Suppressor macrophage (primary cell): ENCODE measurements around the gene SOX10.

Experiments
- DNase-seq, 4 experiments: peaks; one replicate each; pipeline ENCODE4 v3.0.0-alpha.2; 2020 to 2022

Gene SOX10

DNA sequence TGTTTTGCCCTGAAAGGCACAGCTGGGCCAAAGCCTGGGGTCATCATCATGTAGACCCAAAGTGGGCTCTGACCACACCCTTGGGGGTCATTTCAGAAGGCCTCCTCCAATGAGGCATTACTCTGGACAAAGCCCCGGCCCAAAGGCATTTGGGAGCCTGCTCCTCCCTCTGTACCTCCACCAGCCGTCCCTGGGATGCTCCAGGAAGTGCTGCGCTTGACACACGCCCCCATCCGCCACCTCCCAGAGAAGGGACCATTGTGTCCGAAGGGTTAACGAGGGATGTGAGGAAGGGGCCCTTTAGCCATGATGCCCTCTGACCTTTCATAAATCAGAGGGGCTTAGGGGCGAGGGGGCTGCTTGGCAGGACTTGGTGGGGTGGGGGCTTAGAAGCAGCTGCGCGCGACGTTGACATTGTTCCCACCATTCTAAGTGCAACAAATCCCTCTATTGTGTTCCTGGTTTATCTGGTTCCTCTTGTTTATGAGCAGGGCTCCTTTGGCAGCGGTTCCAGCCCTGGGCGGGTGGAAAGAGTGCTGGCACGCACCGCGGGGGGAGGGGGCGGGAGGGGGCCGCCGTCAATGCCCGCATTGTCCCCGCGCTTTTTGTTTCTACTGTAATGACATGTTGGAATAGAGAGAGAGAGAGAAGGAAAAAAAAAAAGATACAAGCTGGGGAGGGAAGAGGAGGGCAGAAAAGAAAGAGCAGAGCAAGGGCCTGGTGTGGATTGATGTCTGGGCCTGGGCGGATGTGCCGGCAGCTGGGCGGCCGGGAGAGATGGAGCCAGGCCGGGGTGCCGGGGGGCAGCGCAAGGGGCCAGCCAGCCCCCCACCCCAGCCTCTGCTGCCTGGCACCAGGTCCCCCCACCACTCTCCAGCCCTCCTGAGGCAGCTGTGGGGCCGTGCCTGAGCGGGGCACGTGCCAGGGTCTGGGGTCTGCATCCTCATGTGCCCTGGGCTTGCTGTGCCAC is 32.1 kb upstream of the SOX10 start:
- DNase-seq = peak in 1 of 4 experiments; percentile 14

DNA sequence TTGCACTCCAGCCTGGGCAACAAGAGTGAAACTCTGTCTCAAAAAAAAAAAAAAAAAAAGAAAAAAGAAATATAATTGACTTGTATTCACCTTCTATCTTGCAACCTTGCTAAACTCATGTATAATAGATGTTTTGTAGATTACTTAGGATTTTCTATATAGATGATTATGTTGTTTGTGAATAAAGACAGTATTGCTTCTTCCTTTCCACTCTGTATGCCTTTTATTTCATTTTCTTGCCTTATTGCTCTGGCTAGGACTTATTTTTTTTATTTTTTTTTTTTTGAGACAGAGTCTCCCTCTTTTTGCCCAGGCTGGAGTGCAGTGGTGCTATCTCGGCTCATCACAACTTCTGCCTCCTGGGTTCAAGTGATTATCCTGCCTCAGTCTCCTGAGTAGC is 29.7 kb upstream of the SOX10 start:
- no peak for DNase-seq

DNA sequence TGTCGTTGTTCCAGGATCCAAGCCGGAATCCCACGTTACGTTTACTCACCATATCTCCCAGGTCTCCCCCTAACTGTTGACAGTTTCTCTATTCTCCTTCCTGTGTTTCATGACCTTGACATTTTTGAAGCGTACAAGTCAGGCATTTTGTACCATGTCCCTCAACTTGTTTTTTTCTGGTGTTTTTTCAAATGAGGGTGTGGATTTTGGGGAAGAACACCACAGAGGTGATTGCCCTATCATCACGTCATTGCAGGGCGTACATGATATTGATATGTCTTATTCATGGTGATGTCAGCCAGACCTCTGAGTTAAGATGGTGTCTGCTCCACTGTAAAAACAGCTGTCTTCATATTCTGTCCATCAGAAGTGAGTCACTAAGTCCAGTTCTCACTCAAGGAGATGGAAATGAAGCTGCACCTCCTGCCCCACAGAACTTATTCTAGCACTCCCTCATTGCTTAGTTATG is 28.3 kb upstream of the SOX10 start:
- DNase-seq = no peak

DNA sequence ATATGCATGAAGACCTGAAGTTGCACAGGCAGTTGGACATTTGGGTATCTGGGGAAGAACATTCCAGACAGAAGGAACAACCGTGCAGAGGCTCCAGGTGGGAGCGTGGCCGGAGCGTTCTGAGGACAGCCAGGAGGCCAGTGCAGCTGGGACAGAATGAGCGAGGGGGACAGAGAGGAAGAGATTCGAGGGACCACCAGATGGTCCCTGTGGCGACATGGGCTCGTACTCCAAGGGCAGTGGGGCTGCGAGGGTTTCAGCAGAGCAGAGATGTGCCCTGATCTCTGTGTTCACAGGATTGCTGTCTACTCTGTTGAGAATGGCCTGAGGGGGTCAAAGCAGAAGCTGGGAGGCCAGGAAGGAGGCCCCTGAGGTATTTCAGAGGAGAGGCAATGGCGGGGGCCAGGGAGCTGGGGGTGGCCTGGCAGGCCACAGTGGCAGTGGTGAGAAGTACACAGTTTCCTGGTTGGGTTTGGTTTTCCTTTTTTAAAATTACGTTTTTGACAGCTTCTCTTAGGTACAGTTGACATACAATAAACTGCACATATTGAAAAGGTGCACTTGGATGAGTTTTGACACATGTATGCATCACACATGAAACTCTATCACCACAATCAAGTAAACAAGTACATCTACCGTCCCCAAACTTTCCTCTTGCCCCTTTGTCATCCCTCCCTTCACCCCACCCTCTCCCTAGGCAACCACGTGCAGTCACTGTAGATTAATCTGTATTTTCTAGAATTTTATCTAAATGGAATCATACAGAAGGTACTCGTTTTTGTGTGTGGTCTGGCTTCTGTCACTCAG is 24.8 kb upstream of the SOX10 start:
- no peak for DNase-seq

DNA sequence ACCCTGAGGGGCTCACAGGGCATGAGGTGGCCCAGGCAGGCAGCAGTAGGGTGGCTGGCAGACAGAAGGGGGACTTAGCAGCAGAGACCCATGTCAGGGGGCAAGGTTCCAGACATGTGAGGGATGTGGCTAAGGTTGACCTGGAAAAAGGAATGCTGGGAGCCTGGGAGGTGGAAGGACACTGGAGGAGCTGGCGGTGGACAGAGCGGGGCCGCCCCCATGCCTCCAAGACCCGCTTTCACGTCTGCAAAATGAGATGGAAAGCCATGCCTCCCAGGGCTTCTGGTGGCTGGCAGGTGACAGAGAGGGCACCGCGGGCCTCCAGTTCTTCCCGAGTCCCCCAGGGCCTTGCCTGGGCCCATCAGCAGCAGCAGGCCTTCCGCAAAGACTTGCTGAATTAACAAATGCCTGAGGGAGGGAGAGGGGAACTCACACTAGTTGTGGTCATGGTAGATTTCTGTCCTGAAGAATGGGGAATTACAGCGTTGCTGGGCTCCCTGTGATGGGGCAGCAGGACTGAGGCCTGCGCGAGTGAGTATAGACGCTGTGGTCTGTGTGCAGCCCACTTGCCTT is 23.1 kb upstream of the SOX10 start:
- peak in 3 of 4 experiments; percentile 9 to 27 (median 25) for DNase-seq

DNA sequence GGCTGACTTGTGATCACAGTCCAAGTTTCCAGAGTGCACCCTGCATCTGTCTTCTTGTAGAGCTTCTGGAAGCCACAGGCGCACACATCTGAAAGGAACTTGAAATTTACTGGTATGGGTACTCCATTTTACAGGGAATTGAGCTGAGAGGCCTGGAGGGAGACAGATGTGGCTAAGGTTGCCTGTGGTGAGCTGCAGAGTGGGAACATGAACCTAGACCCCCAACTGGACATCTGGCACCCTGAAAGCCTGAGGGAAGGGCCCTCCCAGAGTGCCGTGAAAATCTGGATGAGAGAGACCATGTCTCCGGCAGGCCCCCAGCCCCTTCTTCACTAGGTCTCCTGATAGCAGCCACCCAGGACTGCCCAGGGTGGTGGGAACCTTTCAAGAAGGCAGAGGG is 22.6 kb upstream of the SOX10 start:
- no peak for DNase-seq

DNA sequence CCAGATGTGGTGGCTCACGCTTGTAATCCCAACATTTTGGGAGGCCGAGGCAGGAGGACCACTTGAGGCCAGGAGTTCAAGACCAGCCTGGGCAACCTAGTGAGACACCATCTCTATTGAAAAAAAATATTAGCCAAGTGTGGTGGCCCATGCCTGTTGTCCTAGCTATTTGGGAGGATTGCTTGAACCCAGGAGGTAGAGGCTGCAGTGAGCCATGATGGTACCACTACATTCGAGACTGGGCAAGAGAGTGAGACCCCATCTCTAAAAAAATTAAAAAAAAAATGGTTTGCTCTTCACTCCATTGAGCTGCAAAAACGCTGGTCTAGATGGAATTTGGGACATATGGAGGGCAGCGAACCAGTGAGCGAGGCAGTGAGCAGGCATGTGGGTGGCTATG is 21.6 kb upstream of the SOX10 start:
- DNase-seq = no peak

DNA sequence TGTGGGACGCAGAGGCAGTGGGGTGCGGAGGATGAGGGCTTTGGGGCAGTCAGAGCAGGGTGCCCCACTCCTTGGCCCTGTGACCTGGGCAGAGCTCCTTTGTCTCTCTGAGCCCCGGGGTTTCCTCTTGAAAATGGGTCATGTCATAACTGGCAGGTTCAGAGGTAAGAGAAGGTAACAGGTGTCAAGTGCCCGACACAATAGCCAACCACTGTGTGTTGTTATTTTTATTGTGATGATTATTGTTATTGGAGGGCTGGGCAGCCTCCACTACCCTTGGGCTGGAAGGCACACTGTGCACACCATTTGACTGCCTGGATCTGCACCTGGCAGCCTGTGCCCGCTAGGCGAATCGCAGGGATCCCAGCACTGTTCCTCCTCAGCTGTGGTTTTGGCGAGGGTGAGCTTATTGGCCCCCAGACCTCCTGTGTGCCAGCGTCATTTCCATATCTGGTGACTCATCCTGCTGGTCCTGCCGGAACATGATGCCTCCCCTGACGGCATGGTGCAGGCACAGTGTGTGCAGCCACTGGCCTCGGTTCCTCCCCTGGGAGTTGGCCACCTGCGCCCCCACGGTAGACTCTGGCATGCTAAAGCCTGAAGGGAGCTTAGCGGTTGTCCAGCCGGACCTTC is 15.4 kb upstream of the SOX10 start:
- DNase-seq = peak; percentile 13 to 59 (median 43)

DNA sequence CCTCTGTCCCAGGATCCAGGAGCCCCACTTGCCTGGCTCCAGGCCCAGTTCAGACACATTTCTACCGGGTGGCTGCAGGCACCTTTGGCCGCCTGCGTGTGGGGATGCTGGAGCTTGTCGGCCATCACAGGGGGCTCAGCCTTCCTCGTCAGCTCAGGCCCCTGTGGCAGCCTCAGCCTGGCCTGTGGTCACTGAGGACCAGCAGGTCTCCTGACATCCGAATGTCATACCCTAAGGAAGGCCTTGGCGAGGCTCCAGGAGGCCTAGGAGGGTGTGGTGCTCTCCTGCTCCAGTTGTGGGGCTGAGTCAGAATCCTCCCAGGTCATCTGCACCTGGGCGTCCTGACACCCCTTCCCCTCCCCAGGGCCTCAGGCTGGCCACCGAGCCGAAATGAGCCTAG is 14.9 kb upstream of the SOX10 start:
- no peak for DNase-seq

DNA sequence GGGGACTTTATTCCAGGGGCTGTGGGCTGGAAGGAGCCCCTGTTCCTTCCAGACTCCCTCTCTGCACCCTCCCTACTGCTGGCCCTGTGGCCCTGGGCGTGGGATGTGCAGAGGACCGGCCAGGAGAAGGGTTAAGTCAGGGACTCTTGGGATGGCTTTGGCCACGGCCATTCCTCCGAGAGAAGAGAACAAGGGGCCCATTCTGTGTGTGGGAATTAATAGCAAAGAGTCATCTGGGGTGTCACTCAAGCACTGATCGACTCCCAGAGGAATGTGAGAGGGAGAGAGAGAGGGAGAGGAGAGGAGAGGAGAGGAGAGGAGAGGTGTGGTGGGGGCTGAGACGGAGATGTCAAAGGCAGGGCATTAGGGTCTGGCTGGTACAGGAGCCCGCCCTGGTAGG is 14.2 kb upstream of the SOX10 start:
- DNase-seq = no peak

DNA sequence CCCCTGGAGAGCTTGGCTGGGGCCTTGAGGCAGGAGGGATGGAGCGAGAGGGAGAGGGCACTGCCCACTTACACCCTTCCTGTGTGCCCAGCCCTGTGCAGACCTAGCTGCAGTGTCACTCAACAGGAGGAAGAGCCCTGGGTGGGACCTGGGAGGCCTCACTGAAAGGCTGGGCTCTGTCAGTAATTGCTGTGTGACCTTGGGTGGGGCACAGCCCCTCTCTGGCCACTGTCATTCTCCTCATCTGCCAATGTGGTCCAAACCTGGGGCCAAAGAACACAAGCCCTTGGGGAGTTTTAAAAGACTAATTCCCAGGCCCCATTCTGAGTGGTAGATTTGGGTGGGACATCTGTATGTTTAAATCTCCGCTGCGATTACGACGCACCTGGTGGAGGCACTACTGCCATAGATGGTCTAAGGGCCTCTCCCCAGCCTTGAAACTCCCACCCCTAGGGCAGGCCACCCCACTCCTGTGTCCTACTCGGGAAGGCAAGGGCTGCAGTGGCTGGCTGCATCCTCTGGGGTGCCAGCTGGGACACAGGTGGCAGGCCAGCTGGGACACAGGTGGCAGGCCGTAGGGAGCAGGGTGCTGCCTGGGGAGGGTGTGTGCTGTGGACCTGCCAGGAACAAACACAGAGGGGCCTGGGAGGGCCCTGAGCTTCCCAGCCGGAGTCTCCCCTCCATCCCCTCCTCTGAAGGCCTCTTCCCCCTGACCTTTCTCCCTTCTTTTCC is 12.3 kb upstream of the SOX10 start:
- no peak for DNase-seq

DNA sequence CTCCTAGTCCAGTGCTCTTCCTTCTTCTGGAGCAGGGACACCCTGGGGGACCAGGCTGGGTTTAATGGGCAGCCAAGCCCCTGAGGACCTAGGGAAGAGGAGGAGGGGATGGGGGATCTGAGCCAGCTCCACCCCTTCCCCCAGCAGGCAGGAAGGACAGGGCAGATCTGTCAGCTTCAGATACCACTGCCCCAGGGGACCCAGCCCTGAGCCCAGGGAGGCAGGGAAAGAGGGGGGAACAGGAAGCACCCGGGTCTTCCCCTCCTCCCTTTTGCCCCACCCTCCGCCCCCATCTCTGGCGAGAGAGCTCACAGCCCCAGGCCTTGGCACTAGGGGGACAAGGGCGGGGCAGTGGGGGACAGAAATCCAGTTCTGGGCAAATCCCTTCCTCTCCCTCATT is 11.7 kb upstream of the SOX10 start:
- no peak for DNase-seq

DNA sequence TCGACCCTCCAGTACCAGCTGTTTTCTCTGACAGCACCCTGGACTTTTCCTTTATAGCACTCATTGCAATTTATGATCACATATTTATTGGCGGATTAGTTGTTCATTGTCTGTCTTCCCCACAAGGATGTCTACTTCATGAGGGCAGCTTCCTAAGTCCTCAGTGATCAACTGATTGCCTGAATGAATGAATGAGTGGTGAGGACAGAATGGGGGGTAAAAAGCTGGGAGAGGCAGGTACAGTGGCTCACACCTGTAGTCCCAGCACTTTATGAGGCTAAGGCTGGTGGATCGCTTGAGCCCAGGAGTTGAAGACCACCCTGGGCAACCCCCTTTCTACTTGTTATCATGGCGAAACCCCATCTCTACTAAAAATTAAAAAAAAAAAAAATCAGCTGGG is 11.1 kb upstream of the SOX10 start:
- DNase-seq = no peak

DNA sequence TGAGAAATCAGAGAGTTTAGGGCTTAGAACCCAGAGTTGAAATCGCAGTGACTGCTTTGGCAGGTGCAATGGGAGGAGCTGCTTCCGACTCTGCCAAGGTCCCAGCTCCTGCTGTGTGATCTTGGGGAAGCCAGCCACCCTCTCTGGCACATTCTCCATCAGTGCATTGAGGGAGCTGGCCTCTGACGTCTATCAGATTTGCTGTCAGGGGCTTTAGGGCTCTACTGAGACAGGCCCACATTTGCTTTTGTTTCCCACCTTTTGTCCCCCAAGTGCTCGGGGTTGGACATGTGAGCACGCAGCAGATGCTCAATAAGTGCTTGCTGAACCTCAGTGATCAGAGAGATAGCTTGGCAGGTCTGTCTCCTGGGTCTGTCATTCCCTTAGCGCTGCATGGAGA is 10.6 kb upstream of the SOX10 start:
- DNase-seq = no peak

DNA sequence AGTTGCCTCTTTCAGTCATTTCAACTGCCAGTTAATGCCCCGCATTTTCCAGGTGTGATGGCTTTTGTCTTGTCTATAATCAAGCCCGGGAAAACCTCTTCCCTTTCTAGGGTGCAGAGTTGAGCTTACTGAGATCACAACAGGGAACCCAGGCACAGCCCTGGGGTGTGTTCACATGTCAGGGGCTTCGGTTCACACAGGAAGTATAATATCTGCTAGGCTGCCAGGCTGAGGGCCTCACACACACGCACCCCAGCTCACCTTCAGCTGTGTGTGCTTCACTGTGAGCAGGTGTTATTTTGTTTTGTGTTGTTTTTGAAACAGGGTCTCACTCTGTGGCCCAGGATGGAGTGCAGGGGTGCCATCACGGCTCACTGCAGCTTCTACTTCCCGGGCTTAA is 9.7 kb upstream of the SOX10 start:
- DNase-seq = no peak

DNA sequence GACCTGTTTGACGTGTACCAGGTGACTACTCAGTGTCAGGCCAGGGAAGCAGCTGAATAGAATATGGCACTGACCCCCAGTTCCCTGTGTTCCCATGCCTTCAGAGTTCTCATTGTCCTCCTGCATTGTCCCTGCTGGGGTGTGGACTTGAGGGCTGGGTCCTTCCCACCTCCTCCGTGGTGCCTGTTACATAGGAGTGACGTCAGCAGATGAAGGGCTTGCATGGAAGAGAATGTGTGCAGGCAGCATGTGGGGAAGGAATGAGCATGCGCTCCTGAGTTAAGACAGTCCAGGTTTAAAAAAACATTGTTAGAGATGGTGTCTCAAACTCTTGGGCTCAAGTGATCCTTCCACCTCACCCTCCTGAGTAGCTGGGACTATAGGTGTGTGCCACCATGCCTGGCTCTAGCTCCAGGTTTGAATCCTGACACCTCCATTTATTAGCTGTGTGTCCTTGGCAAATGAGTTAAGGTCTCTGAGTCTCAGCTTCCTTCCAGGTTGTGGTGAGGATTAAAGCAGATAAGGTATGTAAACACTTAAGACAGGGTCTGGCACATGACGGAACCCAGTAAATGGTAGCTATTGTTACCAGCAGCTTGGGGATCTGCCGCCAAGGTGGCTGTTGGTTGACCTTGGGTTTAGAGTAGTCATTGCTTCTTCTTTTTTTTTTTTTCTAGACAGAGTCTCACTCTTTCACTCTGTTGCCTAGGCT is 7.5 kb upstream of the SOX10 start:
- no peak for DNase-seq

DNA sequence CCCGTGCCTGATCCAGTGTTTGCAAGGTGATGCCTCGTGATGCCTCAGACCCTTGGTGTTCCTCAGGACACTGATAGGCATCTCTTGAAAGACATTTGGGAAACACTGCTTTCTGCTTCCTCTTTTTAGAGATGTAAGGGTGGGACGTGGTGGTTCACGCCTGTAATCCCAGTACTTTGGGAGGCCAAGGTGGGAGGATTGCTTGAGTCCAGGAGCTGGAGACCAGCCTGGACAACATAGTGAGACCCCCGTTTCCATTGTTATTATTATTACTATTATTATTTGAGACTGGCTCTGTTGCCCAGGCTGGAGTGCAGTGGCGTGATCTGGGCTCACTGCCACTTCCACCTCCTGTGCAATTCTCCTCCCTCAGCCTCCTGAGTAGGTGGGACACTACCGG is 6.5 kb upstream of the SOX10 start:
- no peak for DNase-seq

DNA sequence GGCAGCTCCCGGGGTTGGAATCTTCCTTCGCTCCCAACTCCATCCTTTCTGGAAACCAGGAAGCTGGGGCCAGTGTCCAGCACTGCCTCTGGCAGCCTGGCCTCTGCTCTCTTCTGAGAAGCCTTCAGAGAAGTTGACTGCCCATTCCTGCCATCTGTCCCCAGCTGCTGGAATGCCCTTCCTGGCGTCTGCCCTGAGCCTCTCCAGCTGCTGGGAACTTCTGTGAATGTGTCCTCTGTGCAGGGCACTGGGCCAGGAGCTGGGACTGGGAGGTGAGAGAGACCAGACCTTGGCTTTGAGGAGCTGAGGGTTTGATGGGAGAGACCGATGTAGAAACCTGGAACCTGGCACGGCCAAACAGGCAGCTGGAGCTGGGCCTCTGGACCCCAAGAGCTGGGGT is 5.9 kb upstream of the SOX10 start:
- no peak for DNase-seq

DNA sequence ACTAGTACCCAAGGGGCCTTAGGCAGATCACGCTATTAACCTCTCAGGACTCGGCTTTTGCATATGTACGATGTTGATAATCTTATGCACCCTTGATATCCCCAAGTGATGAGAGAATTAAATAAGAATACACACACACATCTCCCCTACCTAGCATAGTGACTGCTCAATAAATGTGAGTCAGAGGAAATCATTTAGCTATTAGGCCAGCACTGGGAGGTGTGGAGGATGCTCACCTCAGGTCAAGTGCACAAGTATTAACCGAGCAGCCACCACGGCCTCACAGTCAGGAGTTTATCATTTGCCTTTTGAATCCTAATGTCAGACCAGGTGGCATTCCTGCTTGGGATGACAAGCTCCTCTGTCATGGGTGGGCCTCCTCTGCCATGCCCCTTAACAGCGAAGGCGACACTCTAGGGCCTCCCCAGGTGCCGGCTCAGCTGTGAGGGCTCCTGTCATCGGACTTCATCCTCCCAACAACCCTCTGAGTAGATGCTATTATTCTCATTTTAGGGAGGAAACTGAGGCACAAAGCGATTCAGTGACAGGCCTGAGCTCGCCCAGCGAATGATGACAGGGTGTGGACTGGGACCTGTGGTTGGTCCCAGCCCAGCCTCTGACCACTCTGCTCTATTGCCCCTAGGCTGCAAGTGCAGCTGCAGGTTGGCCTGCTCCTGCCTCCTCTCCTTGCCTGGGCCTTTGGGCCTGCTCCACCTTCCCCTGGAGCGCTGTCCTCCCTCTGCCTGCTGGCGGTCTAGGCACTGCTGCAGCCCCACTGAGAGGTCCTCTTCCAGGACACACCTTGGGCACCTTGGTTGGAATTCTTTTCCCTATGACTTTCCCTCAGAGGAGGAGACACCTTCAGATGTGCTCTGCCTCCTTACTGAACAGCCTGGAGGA is 5.0 kb upstream of the SOX10 start:
- DNase-seq = no peak

DNA sequence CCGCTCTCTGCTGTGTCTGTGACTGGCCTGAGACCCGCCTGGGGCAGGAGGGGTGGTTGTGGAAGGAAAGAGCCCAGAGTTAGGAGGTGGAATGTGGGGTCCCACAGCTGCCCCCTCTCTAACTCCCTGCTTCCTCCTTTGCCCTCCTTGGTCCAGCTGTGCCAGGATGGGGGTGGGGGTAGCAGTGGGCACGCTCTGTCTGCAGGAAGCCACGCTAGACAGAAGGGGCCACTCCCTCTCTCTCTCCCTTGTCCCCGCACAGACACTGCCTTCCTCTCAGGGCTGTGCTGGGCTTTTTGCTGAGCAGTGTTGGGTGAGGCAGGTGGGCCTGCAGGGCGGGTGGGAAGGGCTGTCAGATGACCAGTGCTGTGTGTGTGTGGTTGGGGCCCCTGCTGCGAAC is 2.0 kb upstream of the SOX10 start:
- DNase-seq = no peak
